GM12874 (cell line): ENCODE measurements around the gene MAD1L1.

Experiments used
- TF ChIP-seq, protein P1 (sequence below): IDR thresholded peaks from 2 replicates; pipeline ENCODE4 v1.5.1; 2011; ENCODE audit warnings: low read depth, mild to moderate bottlenecking, control low read depth, low read length, moderate library complexity; ENCODE audit not compliant: insufficient read depth

The MAD1L1 gene

DNA sequence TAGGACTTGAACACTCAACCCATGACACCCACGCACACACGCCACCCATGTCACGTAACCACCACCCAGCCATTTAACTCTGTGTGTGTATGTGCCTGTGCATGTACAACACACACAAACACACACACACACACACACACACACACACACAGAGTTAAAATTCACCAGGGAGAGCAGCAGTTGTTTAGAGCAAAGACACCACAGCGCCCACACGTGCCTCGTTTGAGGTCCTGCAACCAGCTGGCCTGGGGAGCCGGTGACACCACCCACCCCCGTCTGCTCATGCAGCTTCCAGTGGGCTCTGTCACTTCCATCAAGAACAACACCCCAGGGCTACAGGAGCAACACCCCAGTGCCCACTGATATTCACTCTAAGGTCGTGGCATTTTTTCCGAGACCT lies 465.2 kb downstream of the MAD1L1 start:
- TF ChIP-seq, protein P1, sequence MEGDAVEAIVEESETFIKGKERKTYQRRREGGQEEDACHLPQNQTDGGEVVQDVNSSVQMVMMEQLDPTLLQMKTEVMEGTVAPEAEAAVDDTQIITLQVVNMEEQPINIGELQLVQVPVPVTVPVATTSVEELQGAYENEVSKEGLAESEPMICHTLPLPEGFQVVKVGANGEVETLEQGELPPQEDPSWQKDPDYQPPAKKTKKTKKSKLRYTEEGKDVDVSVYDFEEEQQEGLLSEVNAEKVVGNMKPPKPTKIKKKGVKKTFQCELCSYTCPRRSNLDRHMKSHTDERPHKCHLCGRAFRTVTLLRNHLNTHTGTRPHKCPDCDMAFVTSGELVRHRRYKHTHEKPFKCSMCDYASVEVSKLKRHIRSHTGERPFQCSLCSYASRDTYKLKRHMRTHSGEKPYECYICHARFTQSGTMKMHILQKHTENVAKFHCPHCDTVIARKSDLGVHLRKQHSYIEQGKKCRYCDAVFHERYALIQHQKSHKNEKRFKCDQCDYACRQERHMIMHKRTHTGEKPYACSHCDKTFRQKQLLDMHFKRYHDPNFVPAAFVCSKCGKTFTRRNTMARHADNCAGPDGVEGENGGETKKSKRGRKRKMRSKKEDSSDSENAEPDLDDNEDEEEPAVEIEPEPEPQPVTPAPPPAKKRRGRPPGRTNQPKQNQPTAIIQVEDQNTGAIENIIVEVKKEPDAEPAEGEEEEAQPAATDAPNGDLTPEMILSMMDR: no peak
